Fibroblast of skin of left quadriceps (primary cell): ENCODE data around the gene PRKCE.
"Not testable (repeated sequence)": the region's sequence is repeated elsewhere in the genome, so short reads cannot be mapped to it uniquely, and the experiment has no call there.

ENCODE experiments used
- DNase-seq, 2 experiments: peaks; one replicate each; pipeline ENCODE4 v3.0.0-alpha.2; 2013; ENCODE audit warnings: low read depth in 2 of 2

Gene PRKCE

GRCh38 chr2:46193855-46194254, 542.4 kb downstream of the PRKCE start:
- no peak for DNase-seq

GRCh38 chr2:46194856-46195255, 543.4 kb downstream of the PRKCE start:
- DNase-seq, result no peak

GRCh38 chr2:46195819-46196218, 544.3 kb downstream of the PRKCE start:
- no peak for DNase-seq

GRCh38 chr2:46196871-46197462, 545.5 kb downstream of the PRKCE start:
- no peak for DNase-seq

- DNase-seq, result no peak
Measured at GRCh38 chr2:46197672-46198071, 546.2 kb downstream of the PRKCE start.

GRCh38 chr2:46198164-46198883, 546.8 kb downstream of the PRKCE start:
- no peak for DNase-seq

GRCh38 chr2:46198966-46199365, 547.5 kb downstream of the PRKCE start:
- DNase-seq, result no peak

GRCh38 chr2:46200100-46200690, 548.7 kb downstream of the PRKCE start:
- DNase-seq, result no peak

- DNase-seq, result no peak
Measured at GRCh38 chr2:46200861-46201605, 549.6 kb downstream of the PRKCE start.

- no peak for DNase-seq
Measured at GRCh38 chr2:46202453-46202852, 551.0 kb downstream of the PRKCE start.

- DNase-seq, result no peak
Measured at GRCh38 chr2:46202987-46203386, 551.5 kb downstream of the PRKCE start.

GRCh38 chr2:46203636-46204035, 552.2 kb downstream of the PRKCE start:
- not testable (repeated sequence) for DNase-seq

- no peak for DNase-seq
Measured at GRCh38 chr2:46207591-46207990, 556.1 kb downstream of the PRKCE start.

- DNase-seq, result no peak
Measured at GRCh38 chr2:46208766-46209165, 557.3 kb downstream of the PRKCE start.

GRCh38 chr2:46210063-46210462, 558.6 kb downstream of the PRKCE start:
- DNase-seq, result no peak

- no peak for DNase-seq
Measured at GRCh38 chr2:46211461-46211860, 560.0 kb downstream of the PRKCE start.

- peak in 1 of 2 experiments; percentile 36 for DNase-seq
Measured at GRCh38 chr2:46213906-46214305, 562.4 kb downstream of the PRKCE start.

- DNase-seq, result no peak
Measured at GRCh38 chr2:46216213-46216612, 564.7 kb downstream of the PRKCE start.

- DNase-seq, result not testable (repeated sequence)
Measured at GRCh38 chr2:46223514-46223913, 572.0 kb downstream of the PRKCE start.

GRCh38 chr2:46225150-46225625, 573.7 kb downstream of the PRKCE start:
- DNase-seq, result no peak

GRCh38 chr2:46225730-46226129, 574.3 kb downstream of the PRKCE start:
- DNase-seq, result no peak

- no peak for DNase-seq
Measured at GRCh38 chr2:46226620-46227019, 575.1 kb downstream of the PRKCE start.
